Measurements from ENCODE around the gene ELMO1.

The ELMO1 gene

GRCh38 chr7:37379546-37380277 is 69.0 kb downstream of the ELMO1 start:
- Histone ChIP-seq H3K27ac (no peak overlapping the region), H3K9me3 (peaks cover 0 to 6% (median 0%) of the 10 kb centered on the region in 3 donors), H3K4me1 (no peaks in the 10 kb centered on the region), H3K36me3 (no peaks in the 10 kb centered on the region), H3K27me3 (no peaks in the 10 kb centered on the region), H3K4me3 (no peak overlapping the region)
- DNase-seq, result no peak
- no peak for TF ChIP-seq CTCF (IDR thresholded peaks at IDR 0.05)
- intact Hi-C loops (cut with DNase I; ENCODE audit: low total_unique reads), result no loop called here

- H3K9me3 ChIP-seq, result peaks cover 0 to 6% (median 0%) of the 10 kb centered on the region in 3 donors
- DNase-seq, result no peak
- intact Hi-C loops (cut with DNase I; ENCODE audit: low total_unique reads), result no loop called here
- no peak overlapping the region for H3K27ac ChIP-seq
- H3K4me1 ChIP-seq, result no peaks in the 10 kb centered on the region
- no peak for TF ChIP-seq CTCF (IDR thresholded peaks at IDR 0.05)
- H3K27me3 ChIP-seq, result no peaks in the 10 kb centered on the region
- H3K36me3 ChIP-seq, result no peaks in the 10 kb centered on the region
- no peak overlapping the region for H3K4me3 ChIP-seq
These were observed 71.4 kb downstream of the ELMO1 start for GRCh38 chr7:37377231-37377630.

- no peak for DNase-seq
- TF ChIP-seq CTCF (IDR thresholded peaks at IDR 0.05), result no peak
- Histone ChIP-seq H3K27ac (no peak overlapping the region), H3K4me3 (no peak overlapping the region), H3K27me3 (no peaks in the 10 kb centered on the region), H3K4me1 (no peaks in the 10 kb centered on the region), H3K9me3 (peaks cover 0 to 6% (median 0%) of the 10 kb centered on the region in 3 donors), H3K36me3 (no peaks in the 10 kb centered on the region)
- intact Hi-C loops (cut with DNase I; ENCODE audit: low total_unique reads), result no loop called here
These were observed 72.3 kb downstream of the ELMO1 start for GRCh38 chr7:37376386-37376785.

GRCh38 chr7:37372750-37373149 is 75.9 kb downstream of the ELMO1 start:
- H3K4me3 ChIP-seq, result no peak overlapping the region
- no peak for DNase-seq
- no peak overlapping the region for H3K27ac ChIP-seq
- peaks cover 0 to 6% (median 0%) of the 10 kb centered on the region in 3 donors for H3K9me3 ChIP-seq
- no peak for TF ChIP-seq CTCF (IDR thresholded peaks at IDR 0.05)
- H3K36me3 ChIP-seq, result no peaks in the 10 kb centered on the region
- no peaks in the 10 kb centered on the region for H3K4me1 ChIP-seq
- intact Hi-C loops (cut with DNase I; ENCODE audit: low total_unique reads), result no loop called here
- H3K27me3 ChIP-seq, result no peaks in the 10 kb centered on the region

- intact Hi-C loops (cut with DNase I; ENCODE audit: low total_unique reads), result no loop called here
- Histone ChIP-seq H3K4me1 (no peaks in the 10 kb centered on the region), H3K4me3 (no peak overlapping the region), H3K27ac (no peak overlapping the region), H3K9me3 (peaks cover 0 to 5% (median 0%) of the 10 kb centered on the region in 3 donors), H3K27me3 (no peaks in the 10 kb centered on the region), H3K36me3 (no peaks in the 10 kb centered on the region)
- no peak for TF ChIP-seq CTCF (IDR thresholded peaks at IDR 0.05)
- no peak for DNase-seq
These were observed 76.9 kb downstream of the ELMO1 start for GRCh38 chr7:37371755-37372154.

Measured in tibial artery (tissue), 4 donors.